HCT116 (cell line): ENCODE measurements around the gene ZNF331. TPM values are rescaled to one million over a fixed set of nuclear protein-coding genes. Genes with fewer than 3 reads are reported as not detected.

ENCODE experiments used
- ATAC-seq: fragments of 200-7000 bp; cut with Tn5 transposase; 2 replicates; pipeline ENCODE4 v1.9.1; 2020; ENCODE audit warnings: mild to moderate bottlenecking, moderate library complexity
- BruUV-seq: library from RNA; stranded (reverse); fragments of 400-500 nt; replicated peaks from 2 replicates; lab custom pipeline; 2021; lab: Mats Ljungman, UMichigan
- CTCF ChIA-PET: fragments of 300-600 bp; sonication (Branson Sonifier 250); formaldehyde crosslinking; loops from one replicate; lab custom pipeline; 2021; ENCODE audit warnings: antibody characterized with exemption; lab: Charles Lee
- POLR2A ChIA-PET: fragments of 300-600, 350-600 bp; sonication (Branson Sonifier 250); formaldehyde crosslinking; loops from one replicate; lab custom pipeline; 2021; ENCODE audit warnings: antibody characterized with exemption; lab: Charles Lee
- RAD21 ChIA-PET, 2 experiments: fragments of 300-600 bp; sonication (Branson Sonifier 250); formaldehyde crosslinking; loops; one replicate each; lab custom pipeline; 2023; ENCODE audit warnings: low total read pairs in 2 of 2; ENCODE audit not compliant: uncharacterized antibody in 2 of 2, unreplicated experiment in 2 of 2, low non-redundant PET in 1 of 2; lab: Charles Lee
- DNase-seq: peaks from one replicate; pipeline ENCODE4 v3.0.0-alpha.2; 2010; ENCODE audit warnings: low read depth, low spot score
- H2AFZ ChIP-seq: fragments of 200-600 bp; shearing (Covaris generic), sonication (generic); 2 replicates; pipeline ENCODE4 v1.6.1; 2017; ENCODE audit warnings: low read depth, mixed run types, mixed read lengths, antibody characterized with exemption, low read length; ENCODE audit not compliant: poor library complexity, severe bottlenecking
- H3K27ac ChIP-seq: 2 replicates; pipeline ENCODE4 v1.5.1; 2012; ENCODE audit warnings: low read depth, low read length
- H3K27me3 ChIP-seq: fragments of 200-600 bp; sonication (generic); 2 replicates; pipeline ENCODE4 v1.6.1; 2016; ENCODE audit warnings: mixed run types, low read length, mixed read lengths; ENCODE audit not compliant: insufficient read depth
- H3K36me3 ChIP-seq, 2 experiments: fragments of 200-500 bp in 1 of 2; fragments of 200-600 bp in 1 of 2; sonication (Bioruptor generic) in 1 of 2; sonication (generic) in 1 of 2; 2 replicates each; pipeline versions ENCODE4 v1.5.1 to v1.6.1; 2014 to 2016; ENCODE audit warnings: low read length in 2 of 2, inconsistent platforms in 1 of 2, mixed read lengths in 1 of 2, mixed run types in 1 of 2; ENCODE audit not compliant: insufficient read depth in 2 of 2, control insufficient read depth in 1 of 2
- H3K4me1 ChIP-seq, 2 experiments: fragments of 200-600 bp in 1 of 2; sonication (generic) in 1 of 2; 2 replicates each; pipeline versions ENCODE4 v1.5.1 to v1.6.1; 2012 to 2017; ENCODE audit warnings: low read length in 2 of 2, inconsistent platforms in 1 of 2, mild to moderate bottlenecking in 1 of 2, mixed read lengths in 1 of 2, mixed run types in 1 of 2, moderate library complexity in 1 of 2; ENCODE audit not compliant: insufficient read depth in 2 of 2, control insufficient read depth in 1 of 2
- H3K4me2 ChIP-seq: fragments of 200-600 bp; sonication (generic); 2 replicates; pipeline ENCODE4 v1.6.1; 2017; ENCODE audit warnings: mixed run types, low read length, mixed read lengths
- H3K4me3 ChIP-seq, 2 experiments: fragments of 200-600 bp in 1 of 2; sonication (generic) in 1 of 2; replicated peaks in 1 of 2; 2 replicates each; pipeline ENCODE4 v1.5.1; 2011 to 2016; ENCODE audit warnings: low read length in 2 of 2, control low read depth in 1 of 2, low read depth in 1 of 2, mild to moderate bottlenecking in 1 of 2, mixed read lengths in 1 of 2, mixed run types in 1 of 2
- H3K79me2 ChIP-seq: fragments of 200-600 bp; sonication (generic); 2 replicates; pipeline ENCODE4 v1.6.1; 2017; ENCODE audit warnings: mild to moderate bottlenecking, mixed run types, low read length, moderate library complexity, mixed read lengths; ENCODE audit not compliant: insufficient read depth
- H3K9ac ChIP-seq: fragments of 200-600 bp; sonication (generic); 2 replicates; pipeline ENCODE4 v1.6.1; 2016; ENCODE audit warnings: low read length, mixed read lengths
- H3K9me2 ChIP-seq: fragments of 200-600 bp; sonication (generic), shearing (Covaris generic); 2 replicates; pipeline ENCODE4 v1.6.1; 2017; ENCODE audit warnings: mixed run types, mild to moderate bottlenecking, moderate library complexity; ENCODE audit not compliant: insufficient read depth
- H3K9me3 ChIP-seq, 2 experiments: fragments of 200-500 bp in 1 of 2; fragments of 200-600 bp in 1 of 2; sonication (Bioruptor generic) in 1 of 2; sonication (generic) in 1 of 2; 2 replicates each; pipeline ENCODE4 v1.6.1; 2014 to 2017; ENCODE audit warnings: low read length in 2 of 2, mixed read lengths in 2 of 2, inconsistent platforms in 1 of 2, low read depth in 1 of 2, mild to moderate bottlenecking in 1 of 2, mixed run types in 1 of 2, moderate library complexity in 1 of 2; ENCODE audit not compliant: control insufficient read depth in 1 of 2, insufficient read depth in 1 of 2
- H4K20me1 ChIP-seq: fragments of 200-600 bp; sonication (generic), shearing (Covaris generic); 2 replicates; pipeline ENCODE4 v1.6.1; 2017; ENCODE audit warnings: mixed run types, mild to moderate bottlenecking, moderate library complexity; ENCODE audit not compliant: insufficient read depth
- CTCF ChIP-seq, 3 experiments: fragments of 200-600 bp in 1 of 3; sonication (generic) in 1 of 3; IDR thresholded peaks in 2 of 3; conservative IDR thresholded peaks in 1 of 3; 2 replicates each; pipeline ENCODE4 v1.5.1; 2012 to 2017; ENCODE audit warnings: low read depth in 2 of 3, low read length in 2 of 3, antibody characterized with exemption in 1 of 3, borderline replicate concordance in 1 of 3, control low read depth in 1 of 3, mild to moderate bottlenecking in 1 of 3, mixed read lengths in 1 of 3, mixed run types in 1 of 3, moderate library complexity in 1 of 3; ENCODE audit not compliant: insufficient read depth in 1 of 3
- EGR1 ChIP-seq: IDR thresholded peaks from 2 replicates; pipeline ENCODE4 v1.6.1; 2012; ENCODE audit warnings: low read depth
- ELF1 ChIP-seq: IDR thresholded peaks from 2 replicates; pipeline ENCODE4 v1.6.1; 2012; ENCODE audit warnings: low read depth, borderline replicate concordance
- FOSL1 ChIP-seq: IDR thresholded peaks from 2 replicates; pipeline ENCODE4 v1.6.1; 2012; ENCODE audit warnings: low read depth
- REST ChIP-seq: IDR thresholded peaks from 2 replicates; pipeline ENCODE4 v1.6.1; 2012; ENCODE audit warnings: low read depth
- SIN3A ChIP-seq: IDR thresholded peaks from 2 replicates; pipeline ENCODE4 v1.6.1; 2012; ENCODE audit warnings: low read depth
- SRF ChIP-seq: IDR thresholded peaks from 2 replicates; pipeline ENCODE4 v1.6.1; 2012; ENCODE audit warnings: low read depth
- TCF7L2 ChIP-seq: IDR thresholded peaks from 2 replicates; pipeline ENCODE4 v1.7.0; 2011; ENCODE audit warnings: borderline replicate concordance, inconsistent platforms; ENCODE audit not compliant: insufficient read depth, insufficient read length; ENCODE audit errors: extremely low read depth
- ZBTB33 ChIP-seq: IDR thresholded peaks from 2 replicates; pipeline ENCODE4 v1.6.1; 2011; ENCODE audit warnings: mild to moderate bottlenecking, low read length, moderate library complexity; ENCODE audit not compliant: insufficient replicate concordance; ENCODE audit errors: extremely low read depth
- intact Hi-C: fragments of 100-400 bp; cut with micrococcal nuclease; formaldehyde crosslinking; loops from 2 replicates; pipeline ENCODE4 v1.10.0; 2022
- total RNA-seq: library from RNA; stranded (reverse); gene quantifications from one replicate; pipeline ENCODE4 v1.2.1, GENCODE V29; 2021; ENCODE audit not compliant: unreplicated experiment

The ZNF331 gene
- total RNA-seq, 1 experiment from 2014 or later: 0.59 TPM

- RAD21 ChIA-PET: no interaction called here
- Histone ChIP-seq H3K36me3 (no peaks in the 10 kb centered on the region), H3K27ac (no peak overlapping the region), H3K4me1 (no peaks in the 10 kb centered on the region), H3K9me3 (peaks cover 0 to 5% of the 10 kb centered on the region in 2 experiments; a peak in 1 of 4 replicates), H3K27me3 (no peaks in the 10 kb centered on the region), H3K4me2 (no peak overlapping the region), H3K79me2 (no peaks in the 10 kb centered on the region), H2AFZ (no peak overlapping the region), H3K4me3 (no peak overlapping the region), H3K9me2 (no peaks in the 10 kb centered on the region), H3K9ac (no peak overlapping the region), H4K20me1 (no peaks in the 10 kb centered on the region)
- DNase-seq (no peak), ATAC-seq (no peak)
- intact Hi-C loops: no loop called here
- CTCF ChIA-PET: no interaction called here
- no TSS peak for BruUV-seq
- no peak for TF ChIP-seq SIN3A
- no peak for TF ChIP-seq EGR1
- TF ChIP-seq CTCF (IDR thresholded peaks at IDR 0.05 in 2 of 3, conservative IDR thresholded peaks at IDR 0.05 in 1 of 3; ENCODE audit: borderline replicate concordance in 1 of 3, insufficient read depth in 1 of 3, low read depth in 2 of 3, low read length in 2 of 3): no peak
- no peak for TF ChIP-seq TCF7L2
- no peak for TF ChIP-seq FOSL1
- TF ChIP-seq ZBTB33: no peak
- TF ChIP-seq REST: no peak
- no peak for TF ChIP-seq ELF1
- no peak for TF ChIP-seq SRF
- POLR2A ChIA-PET: no interaction called here
These were observed 2.1 kb downstream of the ZNF331 start for GRCh38 chr19:53540091-53540490.
